NCI-H2227 treated with DMSO at 0.1 percent for 48 hours (cell line): ENCODE measurements around the gene RARB.

Source experiments
- DNase-seq: peaks from one replicate; lab custom pipeline; 2025; lab: John Stamatoyannopoulos, UW

RARB gene

DNA sequence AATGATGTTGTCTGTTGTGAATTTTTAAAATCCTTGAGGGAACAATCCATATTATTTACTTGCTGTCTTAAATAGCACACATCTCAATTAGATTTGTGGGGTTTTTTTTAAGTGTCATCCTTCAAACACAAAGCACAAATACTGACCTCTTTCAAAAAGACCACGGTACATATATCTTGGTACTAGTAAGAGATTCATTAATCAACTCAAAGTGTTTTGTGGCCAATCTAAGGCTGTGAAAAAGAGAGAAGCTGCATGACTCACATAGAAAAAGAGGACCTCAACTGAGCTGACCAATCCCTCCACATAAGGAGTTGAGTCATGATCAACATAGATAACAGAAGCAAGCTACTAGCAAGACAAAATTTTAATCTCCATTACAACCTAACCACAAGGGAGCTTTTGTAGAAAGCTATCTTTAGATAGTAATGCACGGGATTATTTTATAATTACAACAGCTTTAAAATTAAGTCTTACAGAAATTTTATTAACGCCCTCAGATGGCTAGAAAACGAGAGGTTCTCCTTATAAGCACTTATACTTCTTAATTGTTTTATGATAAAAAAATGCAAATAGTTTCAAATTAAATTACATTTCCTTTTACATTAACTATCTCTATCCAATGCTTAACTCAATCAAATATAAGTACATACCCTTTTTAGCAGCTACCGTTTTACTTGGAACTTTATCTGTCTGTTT is 176.2 kb downstream of the RARB start:
- no peak for DNase-seq

DNA sequence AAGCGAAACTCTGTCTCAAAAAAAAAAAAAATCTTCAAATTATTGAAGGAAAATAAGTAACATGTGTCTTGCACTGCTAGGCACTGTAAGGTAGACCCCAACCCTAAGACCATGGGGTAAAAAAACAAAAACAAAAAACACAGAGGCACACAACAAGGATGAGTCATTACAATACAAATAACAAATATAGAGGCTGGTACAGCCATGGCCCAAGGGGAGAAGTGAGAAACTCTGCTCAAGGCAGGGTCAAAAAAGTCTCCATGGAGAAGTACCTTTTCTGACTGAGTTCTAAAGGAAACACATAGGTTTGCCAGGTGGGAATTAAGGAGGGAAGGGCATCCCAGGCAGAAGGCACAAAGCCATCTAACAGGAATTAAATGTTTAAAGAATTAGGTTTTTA is 182.1 kb downstream of the RARB start:
- DNase-seq, result no peak

GRCh38 chr3:25610779-25611178 is 182.7 kb downstream of the RARB start:
- no peak for DNase-seq

DNA sequence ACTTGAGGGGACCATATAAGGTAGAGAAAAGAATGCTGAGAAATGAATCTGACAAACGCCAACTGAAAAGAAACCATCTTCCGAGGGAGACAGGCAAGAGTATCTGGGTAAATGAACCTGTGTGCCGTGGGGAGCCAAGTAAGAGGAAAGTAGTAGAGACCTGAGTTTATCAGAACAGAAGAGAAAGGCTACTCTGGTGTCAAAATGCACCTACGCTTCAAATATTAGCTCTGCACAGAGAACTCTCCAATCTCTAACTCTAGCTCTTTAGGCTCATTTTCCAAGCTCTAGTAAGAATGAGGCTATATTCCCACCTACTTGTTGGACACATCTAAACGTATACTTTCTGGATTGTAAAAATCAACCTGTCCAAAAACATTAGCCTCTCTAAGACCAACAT is 183.1 kb downstream of the RARB start:
- DNase-seq, result no peak

DNA sequence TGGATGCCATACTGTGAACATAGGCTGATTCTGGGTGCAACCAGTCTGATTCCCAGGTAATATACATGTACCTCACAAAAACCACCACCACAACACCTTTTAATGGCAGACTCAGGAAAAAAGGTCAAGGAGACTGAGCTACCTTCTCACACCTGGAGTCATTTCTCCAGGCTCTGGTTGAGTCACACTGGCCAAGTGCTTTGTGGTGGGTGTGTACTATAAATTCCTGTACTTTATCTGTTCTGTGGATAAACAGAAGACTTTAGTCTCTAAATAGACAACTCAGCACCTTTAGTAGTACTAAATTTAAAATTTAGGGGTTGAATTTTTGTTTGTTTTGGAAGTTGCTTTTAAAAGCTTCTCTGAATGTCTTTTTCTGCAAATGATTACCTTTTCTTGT is 190.0 kb downstream of the RARB start:
- no peak for DNase-seq

DNA sequence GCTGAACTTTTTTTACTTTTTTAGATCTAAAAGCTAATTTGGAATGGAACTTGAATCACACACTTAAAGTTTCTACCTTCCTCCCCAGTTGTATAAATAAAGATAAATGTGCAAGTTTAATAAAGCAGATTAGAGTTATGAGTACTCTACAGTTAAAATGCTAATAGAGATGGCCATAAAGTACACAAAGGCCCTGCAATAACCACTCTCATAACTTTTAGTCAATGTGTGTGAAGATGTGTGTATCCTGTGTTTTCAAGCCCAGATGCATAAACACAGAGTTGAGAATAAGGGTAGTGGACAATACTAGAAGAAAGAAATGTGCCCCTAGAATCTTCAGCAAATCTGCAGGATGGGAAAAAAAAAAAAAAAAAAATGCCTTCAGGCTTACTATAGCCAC is 191.3 kb downstream of the RARB start:
- no peak for DNase-seq

GRCh38 chr3:25620493-25620892 is 192.4 kb downstream of the RARB start:
- DNase-seq, result no peak

DNA sequence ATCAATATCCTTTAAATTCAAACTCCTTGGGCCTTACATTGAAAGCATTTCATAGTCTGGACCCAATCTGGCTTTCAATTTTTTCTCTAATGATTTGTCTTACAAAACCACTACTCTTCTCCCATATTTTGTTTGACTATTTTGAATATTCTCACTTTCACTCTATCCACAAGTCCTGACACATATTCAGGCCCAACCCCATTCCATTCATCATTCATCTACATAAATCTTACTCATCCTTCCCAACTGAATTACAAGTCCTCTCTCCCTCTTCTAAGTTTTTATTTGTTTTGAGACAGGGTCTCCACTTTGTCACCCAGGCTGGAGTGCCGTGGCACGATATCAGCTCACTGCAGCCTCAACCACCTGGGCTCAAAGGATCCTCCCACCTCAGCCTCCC is 193.0 kb downstream of the RARB start:
- DNase-seq, result no peak

- no peak for DNase-seq
These were observed 203.9 kb downstream of the RARB start for GRCh38 chr3:25631989-25632388.

DNA sequence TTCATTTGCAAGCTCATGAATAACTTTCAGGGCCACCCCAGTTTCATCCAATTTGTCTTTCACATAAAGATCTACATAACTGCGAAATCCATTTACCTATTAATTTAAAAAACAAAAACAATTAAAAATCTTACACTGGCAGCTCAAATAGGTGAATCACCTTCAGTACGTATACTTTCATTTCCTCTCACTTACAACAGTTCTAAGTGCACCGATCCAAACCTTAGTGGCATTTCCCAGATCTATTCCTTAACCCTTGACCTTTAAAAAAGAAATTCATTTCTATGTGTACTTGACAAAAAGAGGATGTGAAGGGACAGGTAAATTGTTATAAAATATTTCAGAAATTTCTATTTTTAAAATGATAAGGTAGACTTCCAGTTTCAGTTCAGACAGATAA is 205.9 kb downstream of the RARB start:
- DNase-seq, result no peak

- no peak for DNase-seq
These were observed 207.0 kb downstream of the RARB start for GRCh38 chr3:25635038-25635437.
